Adrenal gland (tissue), 12 donors: ENCODE measurements around the gene FBXO8. TPM values are rescaled to one million over a fixed set of nuclear protein-coding genes. Genes with fewer than 3 reads are reported as not detected.

Source experiments
- DNase-seq, 7 donors: peaks; one replicate each; pipeline ENCODE4 v3.0.0-alpha.2; 2019 to 2020
- H3K27ac ChIP-seq, 5 donors: fragments of 200-600 bp; sonication (generic) in 4 of 5; 1 replicate in 3 of 5; 2 replicates in 2 of 5; pipeline versions ENCODE4 v1.5.1 to v1.8.0; 2016 to 2020; ENCODE audit warnings: mild to moderate bottlenecking in 1 of 5
- H3K27me3 ChIP-seq: fragments of 200-600 bp; 2 replicates; pipeline ENCODE4 v1.8.0; 2021
- H3K36me3 ChIP-seq, 2 donors: fragments of 200-600 bp; replicated peaks in 1 of 2; 1 replicate in 1 of 2; 2 replicates in 1 of 2; pipeline versions ENCODE4 v1.5.1 to v1.8.0; 2018 to 2022
- H3K4me1 ChIP-seq, 2 donors: fragments of 200-600 bp; replicated peaks in 1 of 2; 1 replicate in 1 of 2; 2 replicates in 1 of 2; pipeline versions ENCODE4 v1.5.1 to v1.8.0; 2018 to 2021
- H3K4me3 ChIP-seq, 4 donors: fragments of 200-600 bp; sonication (generic) in 3 of 4; one replicate each; pipeline ENCODE4 v1.5.1; 2016 to 2018
- H3K9me3 ChIP-seq, 3 donors: fragments of 200-600 bp; sonication (generic) in 1 of 3; replicated peaks in 1 of 3; 1 replicate in 2 of 3; 2 replicates in 1 of 3; pipeline versions ENCODE4 v1.5.1 to v1.8.0; 2016 to 2021
- POLR2A ChIP-seq, 2 donors: fragments of 450-650 bp; IDR thresholded peaks; one replicate each; pipeline ENCODE4 v1.6.1; 2017; ENCODE audit warnings: antibody characterized with exemption in 2 of 2, mild to moderate bottlenecking in 2 of 2, moderate library complexity in 1 of 2
- WGBS, 4 donors: extraction: QIAGEN DNeasy Blood & Tissue Kit in 2 of 4; methylation state at CpG; one replicate each; pipeline versions ENCODE4 v1.1.5 to v1.1.7; 2013 to 2017; 5-methylcytosine and 5-hydroxymethylcytosine counted together
- intact Hi-C, 2 donors: fragments of 100-400 bp; cut with DNase I; formaldehyde crosslinking; loops; one replicate each; pipeline versions ENCODE4 v1.14.1 to v1.15.0; 2022 to 2023
- polyA plus RNA-seq, 3 donors: library from polyadenylated mRNA; stranded (reverse); fragments of 200-250 nt in 2 of 3; fragments of 350-450 nt in 1 of 3; fragmentation: Illumina TruSeq in 1 of 3; extraction: RNeasy Lipid Tissue Mini Kit (QIAGEN cat#74804) in 1 of 3; gene quantifications; one replicate each; pipeline ENCODE4 v1.2.3, GENCODE V29; 2013 to 2014
- total RNA-seq, 9 donors: library from RNA; depleted of rRNA in 4 of 9; stranded (reverse); fragments of >200 nt in 4 of 9; fragments of 120-200 nt in 1 of 9; fragmentation: NEBNext Ultra II Directional in 1 of 9; extraction: Animal tissue kit (Norgen Biotek cat#: 25700) in 1 of 9; gene quantifications; one replicate each; pipeline versions ENCODE4 v1.1.0 to v1.2.4, GENCODE V29; 2013 to 2023
- TF ChIP-seq, protein P1 (sequence below), 6 experiments: fragments of 450-650 bp in 4 of 6; fragments of 200-600 bp in 2 of 6; sonication (generic) in 1 of 6; IDR thresholded peaks; 1 replicate in 5 of 6; 2 replicates in 1 of 6; pipeline versions ENCODE4 v1.5.1 to v1.8.0; 2016 to 2021; ENCODE audit warnings: antibody characterized with exemption in 6 of 6, mild to moderate bottlenecking in 2 of 6, moderate library complexity in 1 of 6
- donor health status: healthy with polysubstance abuse.
- donor health status: Bipolar disorder and iron deficiency.
- donor health status: DM: yes; HTN: yes; CAD: no.
- donor health status: DM: no; HTN: no; CAD: no.
- donor health status: DM: no; HTN: no; CAD: no.
- donor health status: DM: yes; HTN: yes; CAD: no.

FBXO8 gene
- total and polyA plus RNA-seq, 12 donors, result 17.9 to 60.9 (median 37.5) TPM

DNA sequence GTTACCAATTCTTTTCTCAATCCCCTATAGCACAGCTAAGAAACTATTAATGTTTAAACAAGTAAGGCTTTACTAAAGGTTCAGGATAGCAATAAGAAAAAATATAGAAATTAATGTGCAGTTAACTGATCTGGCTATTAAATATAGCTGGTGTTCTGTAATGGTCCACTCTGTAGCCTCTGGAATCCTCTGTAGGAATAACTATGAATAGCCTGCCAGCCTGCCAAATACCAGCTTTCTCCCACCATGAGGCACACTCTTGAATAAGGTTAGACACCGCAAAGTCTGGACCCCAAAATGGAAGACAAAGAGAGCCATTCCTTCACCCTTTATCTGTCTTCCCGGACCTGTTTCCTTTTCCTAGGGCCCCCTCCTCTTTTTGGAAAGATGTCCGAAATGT is 30.8 kb upstream of the FBXO8 start:
- H3K4me1 ChIP-seq, result no peaks in the 10 kb centered on the region
- DNase-seq, result no peak
- no peak overlapping the region for H3K4me3 ChIP-seq
- H3K27me3 ChIP-seq, result no peaks in the 10 kb centered on the region
- intact Hi-C loops, result loop anchor here in 1 of 2 donors (5.0 kb wide), 1 partner anchor 97 kb away; no protein-coding TSS in a partner anchor
- H3K27ac ChIP-seq, result no peak overlapping the region
- H3K36me3 ChIP-seq, result peaks cover 0 to 3% of the 10 kb centered on the region in 2 donors
- no peaks in the 10 kb centered on the region for H3K9me3 ChIP-seq
- WGBS, 4 donors, result 96 to 100% (median 98%) methylated on average over 3 of the region's 3 CpGs
- TF ChIP-seq, protein P1, sequence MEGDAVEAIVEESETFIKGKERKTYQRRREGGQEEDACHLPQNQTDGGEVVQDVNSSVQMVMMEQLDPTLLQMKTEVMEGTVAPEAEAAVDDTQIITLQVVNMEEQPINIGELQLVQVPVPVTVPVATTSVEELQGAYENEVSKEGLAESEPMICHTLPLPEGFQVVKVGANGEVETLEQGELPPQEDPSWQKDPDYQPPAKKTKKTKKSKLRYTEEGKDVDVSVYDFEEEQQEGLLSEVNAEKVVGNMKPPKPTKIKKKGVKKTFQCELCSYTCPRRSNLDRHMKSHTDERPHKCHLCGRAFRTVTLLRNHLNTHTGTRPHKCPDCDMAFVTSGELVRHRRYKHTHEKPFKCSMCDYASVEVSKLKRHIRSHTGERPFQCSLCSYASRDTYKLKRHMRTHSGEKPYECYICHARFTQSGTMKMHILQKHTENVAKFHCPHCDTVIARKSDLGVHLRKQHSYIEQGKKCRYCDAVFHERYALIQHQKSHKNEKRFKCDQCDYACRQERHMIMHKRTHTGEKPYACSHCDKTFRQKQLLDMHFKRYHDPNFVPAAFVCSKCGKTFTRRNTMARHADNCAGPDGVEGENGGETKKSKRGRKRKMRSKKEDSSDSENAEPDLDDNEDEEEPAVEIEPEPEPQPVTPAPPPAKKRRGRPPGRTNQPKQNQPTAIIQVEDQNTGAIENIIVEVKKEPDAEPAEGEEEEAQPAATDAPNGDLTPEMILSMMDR (IDR thresholded peaks at IDR 0.05), result no peak
- TF ChIP-seq POLR2A (IDR thresholded peaks at IDR 0.05), result no peak

DNA sequence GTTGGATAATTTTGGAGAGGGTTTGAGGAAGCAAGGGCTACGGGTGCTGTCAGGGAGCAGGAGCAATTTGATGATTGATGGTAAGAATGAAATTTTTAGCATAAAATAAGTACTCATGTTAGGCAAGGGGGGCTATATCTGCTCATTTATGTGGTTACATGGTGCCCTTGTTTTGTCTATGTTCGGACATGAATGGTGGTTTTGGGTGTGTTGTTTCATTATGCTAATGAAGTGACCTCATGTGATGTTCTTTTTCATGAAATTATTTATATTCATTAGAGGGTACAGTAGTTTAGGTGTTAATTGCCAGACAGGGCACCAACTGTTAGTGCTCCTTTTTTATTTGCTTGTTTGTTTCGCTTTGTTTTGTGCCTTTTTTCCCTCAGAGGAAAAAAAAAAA is 29.5 kb upstream of the FBXO8 start:
- TF ChIP-seq, protein P1 (IDR thresholded peaks at IDR 0.05), result no peak
- TF ChIP-seq POLR2A (IDR thresholded peaks at IDR 0.05), result no peak
- intact Hi-C loops, result loop anchor here in 1 of 2 donors (5.0 kb wide), 1 partner anchor 96 kb away; no protein-coding TSS in a partner anchor
- peaks cover 0 to 3% of the 10 kb centered on the region in 2 donors for H3K36me3 ChIP-seq

DNA sequence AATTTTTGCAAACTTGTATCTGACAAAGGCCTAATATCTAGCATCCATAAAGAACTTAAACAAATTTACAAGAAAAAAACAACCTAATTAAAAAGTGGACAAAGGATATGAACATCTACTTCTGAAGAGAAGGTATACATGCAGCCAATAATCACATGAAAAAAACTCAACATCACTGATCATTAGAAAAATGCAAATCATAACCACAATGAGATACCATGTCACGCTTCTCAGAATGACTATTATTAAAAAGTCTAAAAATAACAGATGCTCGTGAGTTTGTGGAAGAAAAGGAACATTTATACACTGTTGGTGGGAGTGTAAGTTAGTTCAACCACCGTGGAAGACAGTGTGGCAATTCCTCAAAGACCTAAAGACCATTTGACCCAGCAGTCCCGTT is 24.2 kb upstream of the FBXO8 start:
- Histone ChIP-seq H3K36me3 (peaks cover 0 to 3% of the 10 kb centered on the region in 2 donors), H3K4me3 (no peak overlapping the region), H3K9me3 (no peaks in the 10 kb centered on the region), H3K4me1 (no peaks in the 10 kb centered on the region), H3K27me3 (no peaks in the 10 kb centered on the region), H3K27ac (no peak overlapping the region)
- no peak for DNase-seq
- WGBS, 4 donors, result 94 to 98% (median 96%) methylated on average over 4 of the region's 4 CpGs
- intact Hi-C loops, result no loop called here
- TF ChIP-seq POLR2A (IDR thresholded peaks at IDR 0.05), result no peak
- TF ChIP-seq, protein P1 (IDR thresholded peaks at IDR 0.05), result no peak

More for the DNA sequence above, 29.5 kb upstream of the FBXO8 start:
- Histone ChIP-seq H3K27ac (no peak overlapping the region), H3K4me3 (no peak overlapping the region), H3K4me1 (no peaks in the 10 kb centered on the region), H3K27me3 (no peaks in the 10 kb centered on the region), H3K9me3 (no peaks in the 10 kb centered on the region)
- DNase-seq, result no peak
- 91 to 94% (median 93%) methylated on average over 3 of the region's 3 CpGs for whole genome bisulfite sequencing, 4 donors

DNA sequence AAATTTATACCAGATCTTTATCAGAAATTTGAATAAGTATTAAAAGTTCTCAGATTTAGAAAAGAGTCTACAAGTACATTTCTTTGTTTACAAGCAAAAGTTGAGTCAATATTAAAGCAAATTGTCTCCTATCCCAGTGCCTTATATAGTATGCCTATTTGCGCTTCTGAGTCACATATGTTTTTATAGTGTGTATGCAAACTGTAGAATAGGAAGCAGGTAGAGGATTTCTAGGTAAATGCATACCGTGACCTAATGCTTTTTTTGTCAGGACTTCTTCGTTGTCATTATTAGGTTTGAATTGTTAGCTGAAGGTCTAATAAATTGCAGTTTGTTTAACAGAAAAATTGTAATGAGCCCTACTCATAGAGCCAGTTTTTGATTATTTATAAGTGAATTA is 22.5 kb upstream of the FBXO8 start:
- intact Hi-C loops, result no loop called here
- Histone ChIP-seq H3K4me3 (no peak overlapping the region), H3K27me3 (no peaks in the 10 kb centered on the region), H3K4me1 (no peaks in the 10 kb centered on the region), H3K9me3 (no peaks in the 10 kb centered on the region), H3K27ac (no peak overlapping the region), H3K36me3 (no peaks in the 10 kb centered on the region)
- 96 to 100% (median 98%) methylated on average over 3 of the region's 3 CpGs for WGBS, 4 donors
- TF ChIP-seq, protein P1 (IDR thresholded peaks at IDR 0.05), result no peak
- TF ChIP-seq POLR2A (IDR thresholded peaks at IDR 0.05), result no peak
- no peak for DNase-seq
